Choroid plexus epithelial cell (primary cell): ENCODE data around the gene NUAK1.

Experiments
- DNase-seq: peaks from one replicate; pipeline ENCODE4 v3.0.0-alpha.2; 2010; ENCODE audit warnings: low read depth
- H3K4me3 ChIP-seq: 2 replicates; pipeline ENCODE4 v1.5.1; 2011; ENCODE audit warnings: low read depth, mild to moderate bottlenecking, control low read depth, low read length, moderate library complexity
- TF ChIP-seq, protein P1 (sequence below): conservative IDR thresholded peaks from 2 replicates; pipeline ENCODE4 v1.5.1; 2011; ENCODE audit warnings: low read depth, mild to moderate bottlenecking, control low read depth, inconsistent platforms, low read length, moderate library complexity

NUAK1 gene

GRCh38 chr12:106035421-106035820 lies 103.3 kb downstream of the NUAK1 start:
- no peak overlapping the region for H3K4me3 ChIP-seq
- TF ChIP-seq, protein P1, sequence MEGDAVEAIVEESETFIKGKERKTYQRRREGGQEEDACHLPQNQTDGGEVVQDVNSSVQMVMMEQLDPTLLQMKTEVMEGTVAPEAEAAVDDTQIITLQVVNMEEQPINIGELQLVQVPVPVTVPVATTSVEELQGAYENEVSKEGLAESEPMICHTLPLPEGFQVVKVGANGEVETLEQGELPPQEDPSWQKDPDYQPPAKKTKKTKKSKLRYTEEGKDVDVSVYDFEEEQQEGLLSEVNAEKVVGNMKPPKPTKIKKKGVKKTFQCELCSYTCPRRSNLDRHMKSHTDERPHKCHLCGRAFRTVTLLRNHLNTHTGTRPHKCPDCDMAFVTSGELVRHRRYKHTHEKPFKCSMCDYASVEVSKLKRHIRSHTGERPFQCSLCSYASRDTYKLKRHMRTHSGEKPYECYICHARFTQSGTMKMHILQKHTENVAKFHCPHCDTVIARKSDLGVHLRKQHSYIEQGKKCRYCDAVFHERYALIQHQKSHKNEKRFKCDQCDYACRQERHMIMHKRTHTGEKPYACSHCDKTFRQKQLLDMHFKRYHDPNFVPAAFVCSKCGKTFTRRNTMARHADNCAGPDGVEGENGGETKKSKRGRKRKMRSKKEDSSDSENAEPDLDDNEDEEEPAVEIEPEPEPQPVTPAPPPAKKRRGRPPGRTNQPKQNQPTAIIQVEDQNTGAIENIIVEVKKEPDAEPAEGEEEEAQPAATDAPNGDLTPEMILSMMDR, result no peak
- DNase-seq, result no peak

DNA sequence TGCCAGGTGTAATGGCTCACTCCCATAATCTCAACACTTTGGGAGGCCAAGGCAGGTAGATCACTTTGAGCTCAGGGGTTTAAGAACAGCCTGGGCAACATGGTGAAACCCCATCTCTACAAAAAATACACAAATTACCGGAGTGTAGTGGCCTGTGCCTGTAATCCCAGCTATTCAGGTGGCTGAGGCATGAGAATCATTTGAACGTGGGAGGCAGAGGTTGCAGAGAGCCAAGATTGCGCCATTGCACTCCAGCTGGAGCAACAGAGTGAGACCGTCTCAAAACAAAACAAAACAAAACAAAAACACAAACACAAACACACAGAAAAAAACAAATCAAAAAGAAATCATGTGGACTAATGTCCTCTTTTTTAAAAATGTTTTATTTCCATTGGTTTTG lies 104.4 kb downstream of the NUAK1 start:
- no peak for DNase-seq
- TF ChIP-seq, protein P1, result no peak
- H3K4me3 ChIP-seq, result no peak overlapping the region

DNA sequence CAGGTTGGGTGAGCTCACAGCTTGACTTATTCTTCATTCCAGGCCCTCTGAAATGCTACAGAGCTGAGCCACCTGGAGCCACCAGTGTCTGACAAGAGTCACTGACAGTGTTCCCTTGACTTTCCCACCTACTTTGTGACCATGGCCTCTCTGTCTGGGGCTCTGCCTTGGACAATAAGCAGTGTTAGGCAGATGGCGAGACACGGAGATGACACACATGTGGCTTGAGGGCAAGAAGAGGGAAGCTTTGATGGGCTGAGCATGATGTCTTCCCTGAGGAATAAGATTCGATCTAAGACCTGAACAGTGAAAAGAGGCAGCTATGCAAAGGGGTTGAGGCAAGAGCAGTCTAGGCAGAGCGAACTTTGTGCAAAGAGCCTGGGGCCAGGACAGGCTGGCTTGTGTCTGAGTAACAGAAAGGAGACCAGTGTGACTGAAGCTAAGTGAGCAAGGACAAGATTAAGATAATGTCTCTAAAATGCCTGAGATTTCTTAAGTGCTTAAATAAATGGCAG lies 105.5 kb downstream of the NUAK1 start:
- TF ChIP-seq, protein P1, result no peak
- no peak for DNase-seq
- no peak overlapping the region for H3K4me3 ChIP-seq

- peak; percentile 39 for DNase-seq
- no peak overlapping the region for H3K4me3 ChIP-seq
- TF ChIP-seq, protein P1, result no peak
These were observed 106.2 kb downstream of the NUAK1 start for GRCh38 chr12:106032623-106032925.

GRCh38 chr12:106031761-106032622 lies 106.8 kb downstream of the NUAK1 start:
- no peak overlapping the region for H3K4me3 ChIP-seq
- no peak for DNase-seq
- TF ChIP-seq, protein P1, result peak; percentile 18

DNA sequence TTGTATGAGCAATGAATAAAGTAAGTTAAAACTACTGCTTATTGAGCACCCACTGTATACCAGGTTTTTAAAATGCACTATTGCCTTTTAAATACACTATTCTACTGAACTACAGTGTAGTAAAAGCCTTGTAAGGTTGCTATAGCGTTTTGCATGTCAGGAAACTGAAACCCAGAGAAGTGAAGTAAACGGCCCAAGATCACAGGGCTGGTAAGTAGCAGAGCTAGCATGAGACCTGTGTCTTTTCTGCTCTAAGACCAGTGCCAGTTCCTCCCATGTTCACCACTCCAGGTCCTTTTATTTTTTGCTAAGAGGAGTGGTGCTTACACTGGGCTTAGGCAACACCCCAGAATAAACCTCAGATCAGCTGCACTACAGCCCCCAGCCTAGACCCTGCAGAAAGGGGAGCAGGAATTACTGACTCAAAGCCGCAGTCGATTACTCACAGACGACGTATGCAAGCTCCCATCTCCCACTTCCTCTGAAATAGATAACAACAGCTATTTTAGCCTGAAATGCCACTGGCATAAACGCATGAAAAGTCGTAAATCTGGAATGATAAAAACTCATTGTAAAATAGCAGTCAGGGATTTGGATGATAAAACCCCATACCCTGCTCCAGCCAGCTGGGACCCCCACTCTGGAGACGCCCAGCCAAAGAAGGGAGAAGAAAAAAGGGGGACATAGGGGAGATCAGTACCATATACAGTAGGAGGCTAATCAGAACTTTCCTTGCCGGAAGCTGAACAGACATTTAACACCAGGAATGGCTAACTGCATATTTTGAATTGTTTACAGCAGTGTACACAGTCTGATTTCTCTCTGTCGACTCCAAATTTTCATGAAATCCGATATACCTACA lies 108.3 kb downstream of the NUAK1 start:
- peak; percentile 97 for DNase-seq
- H3K4me3 ChIP-seq, result peak overlapping the region; percentile 22
- TF ChIP-seq, protein P1, result no peak
